Nephron (organoid): Measurements from ENCODE around the gene MAP2K7.
"Not testable (repeated sequence)": the region's sequence is repeated elsewhere in the genome, so short reads cannot be mapped to it uniquely, and the experiment has no call there.

ENCODE experiments used
- H3K27ac Mint-ChIP-seq, 3 experiments: 2 replicates each; pipeline ENCODE4 v1.8.0; 2020; ENCODE audit warnings: mixed read lengths in 3 of 3, mild to moderate bottlenecking in 2 of 3, moderate library complexity in 1 of 3
- H3K27me3 Mint-ChIP-seq: 2 replicates; pipeline ENCODE4 v1.8.0; 2021; ENCODE audit warnings: low read depth, mild to moderate bottlenecking, moderate library complexity, mixed read lengths
- H3K36me3 Mint-ChIP-seq: 2 replicates; pipeline ENCODE4 v1.8.0; 2020; ENCODE audit warnings: low read depth, mixed read lengths
- H3K4me1 Mint-ChIP-seq: 2 replicates; pipeline ENCODE4 v1.8.0; 2020; ENCODE audit warnings: mixed read lengths
- H3K4me3 Mint-ChIP-seq, 3 experiments: 2 replicates each; pipeline ENCODE4 v1.8.0; 2020; ENCODE audit warnings: mild to moderate bottlenecking in 3 of 3, mixed read lengths in 3 of 3, moderate library complexity in 2 of 3
- H3K9me3 Mint-ChIP-seq: 2 replicates; pipeline ENCODE4 v1.8.0; 2020; ENCODE audit warnings: mixed read lengths
- TF ChIP-seq, protein P1 (sequence below), 3 experiments: fragments of 200-600 bp; sonication (generic); IDR thresholded peaks; one replicate each; pipeline ENCODE4 v1.5.0; 2021; ENCODE audit warnings: antibody characterized with exemption in 3 of 3; ENCODE audit not compliant: unreplicated experiment in 3 of 3

MAP2K7 gene

DNA sequence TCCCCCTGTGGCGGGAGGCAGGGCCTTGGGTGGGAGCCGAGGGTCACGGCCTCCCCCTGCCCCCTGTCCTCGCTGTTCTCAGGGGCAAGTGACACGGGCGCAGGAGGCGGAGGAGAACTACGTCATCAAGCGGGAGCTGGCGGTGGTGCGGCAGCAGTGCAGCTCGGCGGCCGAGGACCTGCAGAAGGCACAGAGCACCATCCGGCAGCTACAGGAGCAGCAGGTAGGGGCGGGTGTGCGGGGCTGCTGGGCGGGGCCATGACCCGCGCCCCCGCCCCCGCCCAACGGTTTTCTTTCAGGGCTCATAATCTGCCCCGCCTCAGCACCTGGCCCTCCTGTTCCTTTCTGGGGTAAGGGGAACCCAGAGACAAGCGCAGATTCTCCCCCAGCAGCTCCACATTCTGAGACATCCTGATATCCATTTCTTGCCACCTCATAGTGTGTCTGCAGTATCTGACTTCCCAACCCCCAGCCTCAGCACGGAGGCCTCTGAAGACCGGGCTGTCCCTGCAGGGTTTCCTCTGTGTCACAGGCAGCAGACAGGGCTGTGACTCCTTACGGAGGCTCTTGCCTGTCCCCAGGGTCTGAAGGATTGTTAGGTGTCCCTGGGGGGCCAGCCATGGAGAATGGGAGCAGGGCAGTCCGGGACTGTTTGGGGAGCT lies 45.4 kb upstream of the MAP2K7 start:
- Mint-ChIP-seq H3K27ac (no peak overlapping the region), H3K27me3 (peaks cover 22% of the 10 kb centered on the region), H3K36me3 (no peaks in the 10 kb centered on the region), H3K4me1 (peaks cover 13% of the 10 kb centered on the region), H3K4me3 (no peak overlapping the region), H3K9me3 (no peaks in the 10 kb centered on the region)
- TF ChIP-seq, protein P1, sequence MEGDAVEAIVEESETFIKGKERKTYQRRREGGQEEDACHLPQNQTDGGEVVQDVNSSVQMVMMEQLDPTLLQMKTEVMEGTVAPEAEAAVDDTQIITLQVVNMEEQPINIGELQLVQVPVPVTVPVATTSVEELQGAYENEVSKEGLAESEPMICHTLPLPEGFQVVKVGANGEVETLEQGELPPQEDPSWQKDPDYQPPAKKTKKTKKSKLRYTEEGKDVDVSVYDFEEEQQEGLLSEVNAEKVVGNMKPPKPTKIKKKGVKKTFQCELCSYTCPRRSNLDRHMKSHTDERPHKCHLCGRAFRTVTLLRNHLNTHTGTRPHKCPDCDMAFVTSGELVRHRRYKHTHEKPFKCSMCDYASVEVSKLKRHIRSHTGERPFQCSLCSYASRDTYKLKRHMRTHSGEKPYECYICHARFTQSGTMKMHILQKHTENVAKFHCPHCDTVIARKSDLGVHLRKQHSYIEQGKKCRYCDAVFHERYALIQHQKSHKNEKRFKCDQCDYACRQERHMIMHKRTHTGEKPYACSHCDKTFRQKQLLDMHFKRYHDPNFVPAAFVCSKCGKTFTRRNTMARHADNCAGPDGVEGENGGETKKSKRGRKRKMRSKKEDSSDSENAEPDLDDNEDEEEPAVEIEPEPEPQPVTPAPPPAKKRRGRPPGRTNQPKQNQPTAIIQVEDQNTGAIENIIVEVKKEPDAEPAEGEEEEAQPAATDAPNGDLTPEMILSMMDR (IDR thresholded peaks at IDR 0.05; ENCODE audit: unreplicated experiment in 3 of 3): no peak

DNA sequence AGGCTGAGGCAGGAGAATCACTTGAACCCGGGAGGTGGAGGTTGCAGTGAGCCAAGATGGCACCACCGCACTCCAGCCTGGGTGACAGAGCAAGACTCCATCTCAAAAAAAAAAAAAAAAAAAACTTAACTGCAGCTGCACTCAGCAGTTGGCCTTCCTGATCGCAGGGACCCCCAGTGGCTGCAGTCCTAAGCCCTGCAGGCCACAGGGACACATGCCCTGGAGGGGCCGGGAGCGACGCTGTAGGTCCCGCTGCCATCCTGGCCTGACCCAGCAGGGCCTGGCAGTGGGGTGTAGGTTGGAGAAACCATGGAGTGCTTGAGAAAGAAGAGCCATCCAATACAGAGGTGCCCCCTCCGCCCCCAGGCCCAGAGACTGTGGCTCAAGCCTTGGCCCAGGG lies 44.6 kb upstream of the MAP2K7 start:
- not testable (repeated sequence) for H3K9me3 Mint-ChIP-seq, H3K4me1 Mint-ChIP-seq, H3K36me3 Mint-ChIP-seq, H3K27ac Mint-ChIP-seq, H3K4me3 Mint-ChIP-seq
- H3K27me3 Mint-ChIP-seq: peaks cover 25% of the 10 kb centered on the region

DNA sequence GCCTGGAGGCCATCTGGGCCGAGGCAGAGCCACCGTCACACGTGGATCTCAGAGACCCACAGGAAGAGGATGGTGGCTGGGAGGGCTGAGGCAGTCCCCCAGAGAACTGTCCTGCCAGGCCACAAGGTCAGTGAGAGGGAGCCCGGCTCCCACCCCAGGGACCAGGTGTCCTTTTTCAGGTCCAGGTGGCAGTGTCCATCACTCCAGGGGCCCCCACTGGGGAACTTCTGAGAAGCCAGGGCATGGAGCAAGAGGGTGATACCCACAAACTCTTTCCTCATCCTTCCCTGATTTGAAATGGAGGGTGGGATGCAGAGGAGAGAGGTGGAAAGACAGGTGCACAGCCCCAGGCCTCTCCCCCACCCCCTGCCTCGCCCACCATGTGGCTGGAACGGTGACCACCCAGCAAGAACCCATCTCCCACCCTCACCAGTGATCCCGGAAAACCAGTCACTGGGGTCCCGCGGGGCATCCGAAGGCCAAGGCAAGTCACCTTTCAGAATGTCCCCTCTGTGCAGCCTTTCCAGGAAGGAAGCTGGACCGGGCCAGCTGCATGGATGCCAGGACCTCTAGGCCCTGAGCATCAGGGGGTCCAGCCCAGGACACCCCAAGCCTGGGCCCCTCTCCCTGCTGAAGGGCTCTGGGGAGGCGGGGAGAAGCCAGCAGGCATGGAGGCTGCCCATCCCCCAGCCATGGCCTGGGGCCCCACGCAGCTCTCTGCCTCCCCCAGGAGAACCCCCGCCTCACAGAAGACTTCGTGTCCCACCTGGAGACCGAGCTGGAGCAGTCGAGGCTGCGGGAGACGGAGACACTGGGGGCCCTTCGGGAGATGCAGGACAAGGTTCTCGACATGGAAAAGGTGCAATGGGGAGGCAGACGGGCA lies 43.6 kb upstream of the MAP2K7 start:
- Mint-ChIP-seq H3K36me3 (no peaks in the 10 kb centered on the region), H3K4me3 (no peak overlapping the region), H3K4me1 (peaks cover 9% of the 10 kb centered on the region), H3K27me3 (peaks cover 35% of the 10 kb centered on the region), H3K27ac (no peak overlapping the region), H3K9me3 (no peaks in the 10 kb centered on the region)
- TF ChIP-seq, protein P1 (IDR thresholded peaks at IDR 0.05; ENCODE audit: unreplicated experiment in 3 of 3): no peak

DNA sequence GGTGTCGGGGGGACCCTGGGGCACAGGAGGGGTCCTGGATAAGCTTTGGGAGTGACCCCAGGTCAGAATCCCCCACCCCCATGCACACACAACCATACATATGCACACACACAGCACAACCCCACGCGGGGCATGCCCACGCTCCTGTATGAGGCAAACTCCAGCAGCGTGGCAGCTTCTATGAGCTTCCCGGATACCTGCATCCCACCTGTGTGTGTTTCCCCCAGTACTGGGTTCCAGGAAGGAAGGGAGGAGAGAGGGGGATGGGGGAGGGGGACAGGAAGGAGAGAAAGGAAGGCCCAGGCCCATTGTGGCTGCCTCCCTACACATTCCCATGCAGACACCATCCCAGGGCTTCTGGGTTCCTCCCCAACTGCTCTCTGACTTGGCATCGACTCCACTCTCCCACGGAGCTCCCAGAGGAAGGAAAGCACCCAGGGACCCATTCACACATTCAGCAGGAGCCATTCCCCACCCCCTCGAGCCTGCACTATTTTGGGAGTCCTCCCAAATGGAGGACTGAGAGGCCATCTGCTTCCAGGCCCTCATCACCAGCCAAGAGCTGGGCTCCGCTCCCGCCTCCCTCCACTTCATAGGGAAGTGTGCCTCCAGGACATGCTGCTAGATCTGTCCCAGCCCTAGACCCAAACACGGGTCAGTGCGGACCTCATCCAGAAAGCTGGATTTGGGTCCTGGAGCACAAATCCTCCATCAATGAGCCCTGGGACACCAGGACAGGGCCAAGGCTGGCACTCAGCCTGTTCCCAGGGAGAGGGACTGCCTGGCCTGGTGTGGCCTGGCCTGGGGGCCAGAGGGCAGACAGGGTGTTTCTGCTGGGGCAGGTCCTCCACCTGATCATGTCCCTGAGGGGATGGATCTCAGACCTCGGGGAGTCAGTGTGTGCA lies 42.7 kb upstream of the MAP2K7 start:
- Mint-ChIP-seq H3K4me1 (peaks cover 9% of the 10 kb centered on the region), H3K27ac (no peak overlapping the region), H3K27me3 (peaks cover 38% of the 10 kb centered on the region), H3K36me3 (no peaks in the 10 kb centered on the region), H3K9me3 (no peaks in the 10 kb centered on the region), H3K4me3 (no peak overlapping the region)
- TF ChIP-seq, protein P1 (IDR thresholded peaks at IDR 0.05; ENCODE audit: unreplicated experiment in 3 of 3): no peak

DNA sequence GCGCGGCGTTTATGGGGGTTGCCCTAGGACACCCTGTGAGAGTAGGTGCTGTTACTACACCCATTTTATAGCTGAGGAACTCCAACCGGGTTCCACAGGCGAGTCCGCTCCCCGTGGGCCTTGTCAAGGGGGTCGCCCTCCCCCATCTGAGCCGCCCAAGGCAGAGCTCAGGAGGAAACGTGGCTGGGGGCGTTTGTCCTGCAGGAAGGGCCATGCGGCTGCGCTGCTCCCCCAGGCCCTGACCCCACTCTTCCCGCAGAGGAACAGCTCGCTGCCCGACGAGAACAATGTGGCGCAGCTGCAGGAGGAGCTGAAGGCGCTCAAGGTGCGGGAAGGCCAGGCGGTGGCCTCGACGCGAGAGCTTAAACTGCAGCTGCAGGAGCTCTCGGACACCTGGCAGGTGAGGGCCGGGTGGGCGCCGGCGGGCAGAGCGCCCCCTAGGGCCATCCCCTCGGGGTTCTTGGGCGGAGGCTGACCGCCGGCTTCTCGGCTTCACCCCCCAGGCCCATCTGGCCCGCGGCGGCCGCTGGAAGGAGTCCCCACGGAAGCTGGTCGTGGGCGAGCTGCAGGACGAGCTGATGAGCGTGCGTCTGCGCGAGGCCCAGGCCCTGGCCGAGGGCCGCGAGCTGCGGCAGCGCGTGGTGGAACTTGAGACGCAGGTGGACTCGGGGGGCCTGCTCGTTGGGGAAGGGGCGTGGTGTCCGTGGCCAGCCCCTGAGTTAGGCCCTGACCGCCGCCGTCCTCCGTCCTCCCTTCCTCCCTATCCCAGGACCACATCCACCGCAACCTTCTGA lies 41.9 kb upstream of the MAP2K7 start:
- H3K27me3 Mint-ChIP-seq: peaks cover 46% of the 10 kb centered on the region
- peak overlapping the region; percentile 71 to 79 (median 74) for H3K4me3 Mint-ChIP-seq
- TF ChIP-seq, protein P1 (IDR thresholded peaks at IDR 0.05; ENCODE audit: unreplicated experiment in 3 of 3): peak in 1 of 3 experiments; percentile 38
- H3K36me3 Mint-ChIP-seq: no peaks in the 10 kb centered on the region
- peaks cover 6% of the 10 kb centered on the region for H3K4me1 Mint-ChIP-seq
- no peak overlapping the region for H3K27ac Mint-ChIP-seq
- no peaks in the 10 kb centered on the region for H3K9me3 Mint-ChIP-seq
